GM19438 (cell line): ENCODE measurements around the gene ZNF385A.

Experiments used
- ATAC-seq: cut with Tn5 transposase; IDR thresholded peaks from one replicate; pipeline ENCODE4 v1.9.1; 2021; ENCODE audit warnings: low read depth; ENCODE audit not compliant: unreplicated experiment

ZNF385A gene

DNA sequence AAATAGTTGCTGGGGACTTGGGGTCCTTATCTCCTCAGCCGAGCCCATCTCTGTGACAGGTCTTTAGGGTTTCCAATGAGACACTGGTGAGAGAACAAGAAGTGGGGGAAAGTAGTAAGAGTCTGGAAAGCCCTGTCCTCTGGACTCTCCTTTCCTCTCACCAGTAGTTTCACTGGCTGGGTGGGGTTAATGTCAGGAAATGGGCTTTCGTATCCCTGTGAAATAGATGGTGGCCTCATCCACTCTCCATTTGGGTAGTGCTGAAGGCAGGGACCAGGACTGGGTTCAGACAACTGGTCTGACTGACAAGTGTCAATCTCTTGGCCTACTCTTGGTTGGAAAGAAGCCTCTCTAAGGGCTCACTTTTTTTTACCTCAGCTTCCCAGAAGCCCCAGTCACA lies 7.5 kb downstream of the ZNF385A start:
- no peak for ATAC-seq

DNA sequence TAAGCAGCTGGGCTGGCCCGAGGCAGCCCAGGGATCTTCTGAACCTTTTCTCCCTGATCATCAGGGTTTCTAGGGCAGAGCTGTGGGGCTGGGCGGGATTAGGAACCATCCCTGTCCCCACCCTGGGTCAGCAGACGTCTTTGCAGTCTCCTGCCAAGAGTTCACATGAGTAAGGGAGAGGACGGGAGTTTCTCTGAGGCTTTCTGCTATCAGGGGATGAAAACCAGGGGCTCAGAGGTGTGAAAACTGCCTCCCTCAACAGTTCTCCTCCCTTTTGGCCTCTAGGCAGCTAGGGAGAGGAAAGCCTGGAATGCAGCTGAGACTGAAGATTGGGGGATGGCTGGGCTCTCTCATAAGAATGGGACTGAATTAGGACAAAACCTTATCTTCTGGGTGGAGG lies 7.9 kb downstream of the ZNF385A start:
- no peak for ATAC-seq

DNA sequence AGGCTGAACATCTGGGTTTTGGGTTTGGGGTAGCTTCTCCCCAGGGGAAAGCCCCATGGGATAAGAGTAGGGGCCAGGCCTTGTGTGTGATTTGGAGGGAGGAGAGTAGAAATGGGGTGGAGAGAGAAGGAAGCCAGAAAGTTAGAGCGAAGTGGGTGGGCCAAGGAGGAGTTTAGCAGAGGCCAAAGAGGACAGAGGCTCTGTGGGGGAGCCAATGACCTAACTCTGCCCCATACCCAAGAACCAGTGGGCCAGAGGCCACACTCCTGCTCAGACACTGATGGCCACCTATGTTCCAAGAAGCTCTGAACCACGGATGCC lies 9.3 kb downstream of the ZNF385A start:
- ATAC-seq = no peak

DNA sequence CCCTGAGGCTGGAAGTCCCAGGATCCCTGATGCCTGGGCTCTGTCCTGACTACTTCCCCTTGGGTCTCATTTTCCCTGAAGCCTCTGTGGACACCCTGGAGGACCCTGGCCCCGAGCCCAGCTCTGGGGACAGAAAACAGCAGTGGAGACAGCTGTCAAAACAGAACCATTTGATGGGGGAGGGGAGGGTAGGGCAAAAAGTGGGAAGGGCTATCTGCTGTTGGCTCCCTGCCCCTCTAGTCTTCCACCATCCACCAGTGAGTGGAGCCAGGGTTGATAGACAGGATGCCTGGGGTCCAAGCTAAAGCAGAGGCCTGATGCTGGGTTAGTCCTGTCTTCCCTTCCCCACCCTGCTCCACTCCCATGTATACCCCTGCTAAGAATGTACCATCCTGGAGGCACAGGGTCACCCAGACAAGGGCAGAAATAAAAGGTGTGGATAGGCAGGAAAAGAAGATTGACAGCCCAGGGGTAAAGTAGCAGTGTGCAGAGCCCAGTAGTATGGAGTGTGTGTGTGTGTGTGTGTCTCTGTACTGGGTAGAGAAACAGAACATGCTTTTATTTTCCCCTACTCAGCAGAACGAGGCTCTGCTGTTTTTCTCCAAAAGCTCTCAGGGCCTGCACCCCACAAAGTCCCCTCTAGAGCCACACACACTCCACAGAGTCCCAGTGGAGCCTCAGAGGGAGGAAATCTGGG lies 9.8 kb downstream of the ZNF385A start:
- no peak for ATAC-seq

DNA sequence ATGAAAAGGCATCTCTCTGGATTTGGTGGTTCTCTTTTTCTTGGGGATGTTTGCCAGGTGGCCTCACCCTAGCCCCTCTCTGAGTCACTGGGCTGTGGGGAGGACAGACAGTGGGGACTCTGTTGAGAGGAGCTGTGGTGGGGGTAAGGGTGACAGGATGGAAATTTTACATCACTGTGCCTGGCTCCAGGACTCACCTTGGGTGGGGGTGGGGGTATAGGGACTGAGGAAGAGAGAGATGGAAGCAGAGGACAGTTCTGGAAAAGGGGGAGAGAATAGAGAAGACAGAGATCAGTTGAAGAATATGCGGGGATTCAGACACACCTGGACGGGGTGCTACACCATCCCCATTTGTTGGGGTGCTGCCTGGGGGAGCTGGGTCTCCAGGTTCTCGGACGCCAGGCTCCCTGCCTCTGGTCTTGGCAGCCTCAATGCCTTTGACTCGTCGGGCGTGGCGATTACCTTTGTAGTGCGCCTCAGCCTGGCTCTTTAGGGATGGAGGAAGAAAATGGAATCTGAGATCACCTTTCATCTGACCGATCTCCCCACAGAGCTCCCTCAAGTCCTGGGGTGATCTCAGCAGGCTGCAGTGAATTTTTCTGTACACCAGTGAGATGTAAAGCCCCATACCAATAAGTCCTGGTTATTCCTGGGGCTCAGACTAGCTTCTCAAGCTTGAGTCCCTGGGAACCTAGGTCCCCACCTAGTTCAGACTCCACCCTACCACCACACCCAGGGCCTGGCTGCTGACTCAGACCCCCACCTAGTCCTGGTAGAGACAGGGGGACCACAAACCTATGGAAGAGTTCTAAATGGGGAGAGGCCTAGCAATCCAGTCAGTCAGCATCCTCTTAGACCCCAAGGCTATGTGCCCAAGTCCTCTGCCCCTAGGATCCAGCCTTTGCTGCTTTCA lies 10.6 kb downstream of the ZNF385A start:
- ATAC-seq = no peak

DNA sequence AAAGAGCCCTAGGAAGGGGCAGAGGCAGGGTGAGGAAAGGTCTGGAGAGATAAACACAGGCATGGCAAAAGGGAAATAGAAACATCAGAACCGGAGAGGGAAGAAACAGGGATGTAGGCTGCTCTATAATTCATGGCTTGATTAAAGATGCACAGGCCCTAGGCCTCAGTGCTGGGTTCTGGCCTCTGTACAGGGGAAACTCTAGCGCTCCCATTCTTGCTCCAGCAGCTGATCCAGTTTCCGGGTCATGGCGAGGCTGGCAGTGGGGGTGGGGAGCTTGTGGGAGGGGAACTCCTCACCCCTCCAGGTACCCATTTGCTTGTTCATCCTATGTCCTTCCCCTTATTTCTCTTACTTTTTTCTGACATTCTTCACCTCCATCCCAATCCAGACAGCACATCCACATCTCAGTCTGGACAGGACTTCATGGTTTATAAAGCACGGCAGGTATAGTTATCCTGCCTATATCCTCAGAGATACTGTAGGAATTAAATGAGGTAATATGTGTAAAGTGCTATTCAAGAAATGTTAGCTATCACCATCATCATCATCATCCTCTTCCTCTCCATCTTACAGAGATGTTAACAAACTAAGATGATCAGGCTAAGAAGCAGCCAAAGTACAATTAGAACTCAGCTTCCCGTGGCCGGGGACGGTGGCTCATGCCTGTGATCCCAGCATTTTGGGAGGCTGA lies 12.3 kb downstream of the ZNF385A start:
- ATAC-seq = no peak

DNA sequence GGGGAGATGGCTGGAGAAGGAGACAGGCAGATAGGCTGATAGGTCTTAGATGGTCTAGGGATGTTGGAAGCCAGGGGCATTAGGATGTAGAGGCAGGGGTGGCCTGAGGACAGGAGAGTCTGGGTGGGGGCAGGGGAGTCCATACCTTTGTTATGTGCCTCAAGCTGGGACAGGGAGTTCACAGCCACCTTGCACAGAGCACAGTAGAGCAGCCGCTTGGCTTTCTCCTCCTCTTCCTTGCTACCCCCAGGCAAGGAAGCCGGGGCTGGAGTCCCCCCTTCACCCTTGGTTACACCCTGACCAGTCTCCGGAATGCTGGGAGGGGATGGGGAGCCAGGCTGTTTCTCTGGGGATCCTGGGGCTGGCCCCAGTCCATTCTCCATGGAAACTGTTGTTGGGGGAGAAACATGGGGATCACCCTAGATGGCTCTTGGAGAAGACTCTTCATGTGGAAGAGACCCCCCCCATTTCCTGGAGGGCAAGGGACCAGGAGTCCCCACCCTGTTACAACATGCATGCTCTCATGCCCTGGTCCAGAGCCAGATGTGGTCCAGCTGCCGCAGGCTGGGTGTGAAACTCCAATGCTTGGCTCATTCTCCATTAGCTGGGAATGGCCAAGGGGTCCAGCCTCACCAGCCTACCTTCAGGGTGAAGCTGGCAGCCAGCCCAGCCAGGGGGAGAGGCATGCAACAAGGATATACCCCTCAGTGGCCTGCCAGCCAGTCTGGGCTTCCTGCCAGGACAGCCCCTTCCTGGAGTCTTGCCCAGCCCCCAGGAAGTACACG lies 13.0 kb downstream of the ZNF385A start:
- no peak for ATAC-seq

DNA sequence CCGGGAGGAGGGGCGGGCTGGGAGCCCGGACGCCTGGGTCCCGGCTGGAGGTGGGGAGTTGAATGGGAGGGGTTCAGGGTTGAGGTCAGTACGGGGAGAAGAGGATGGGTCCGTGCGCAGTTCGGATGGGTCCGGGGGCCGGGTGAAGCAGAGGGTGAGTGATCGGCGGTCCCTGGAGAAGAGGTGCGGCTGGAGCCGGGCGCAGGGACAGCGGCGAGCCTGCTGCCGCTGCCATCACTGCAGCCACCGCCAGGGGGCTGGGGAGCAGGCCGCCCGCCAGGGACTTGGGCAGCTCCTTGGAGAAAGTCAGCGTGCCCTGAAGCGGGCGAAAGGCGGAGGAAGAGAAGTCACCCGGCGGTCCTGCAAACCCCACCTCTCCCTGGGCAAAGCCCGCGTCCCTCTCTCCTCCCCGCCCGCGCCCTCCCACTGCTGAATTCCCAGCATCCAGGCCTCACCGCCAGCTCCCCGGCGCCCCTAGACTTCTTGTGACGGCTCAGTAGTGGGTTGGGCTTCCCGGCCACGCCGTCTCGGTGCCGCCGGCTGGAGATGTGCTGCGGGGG lies 14.3 kb downstream of the ZNF385A start:
- peak; percentile 55 for ATAC-seq

DNA sequence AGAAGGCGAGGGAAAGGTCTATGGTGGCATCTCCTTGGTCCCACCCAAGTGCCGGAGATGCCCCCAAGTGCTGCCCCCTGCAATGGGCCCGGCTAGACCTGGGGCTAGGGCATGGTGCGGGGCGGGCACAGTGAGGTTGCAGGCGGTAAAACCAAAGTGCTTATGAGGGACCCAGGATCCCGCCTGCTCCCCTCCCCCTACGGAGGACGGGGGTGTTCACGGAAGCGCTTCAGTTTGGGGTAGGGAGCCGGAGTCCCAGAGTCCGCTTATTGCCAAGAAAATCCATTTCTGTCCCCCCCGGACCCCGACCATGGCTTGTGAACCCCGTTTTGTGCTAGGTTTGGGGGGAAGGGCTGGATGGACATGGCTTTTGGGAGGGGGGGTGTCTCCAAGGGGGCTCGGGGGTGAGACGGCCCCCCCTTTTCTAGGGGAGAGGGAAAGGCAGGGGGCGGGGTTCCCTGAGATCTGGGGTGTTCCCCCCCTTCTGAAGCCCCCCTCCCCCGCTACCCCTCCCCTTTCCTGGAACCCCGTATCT lies 14.9 kb downstream of the ZNF385A start:
- ATAC-seq = no peak

DNA sequence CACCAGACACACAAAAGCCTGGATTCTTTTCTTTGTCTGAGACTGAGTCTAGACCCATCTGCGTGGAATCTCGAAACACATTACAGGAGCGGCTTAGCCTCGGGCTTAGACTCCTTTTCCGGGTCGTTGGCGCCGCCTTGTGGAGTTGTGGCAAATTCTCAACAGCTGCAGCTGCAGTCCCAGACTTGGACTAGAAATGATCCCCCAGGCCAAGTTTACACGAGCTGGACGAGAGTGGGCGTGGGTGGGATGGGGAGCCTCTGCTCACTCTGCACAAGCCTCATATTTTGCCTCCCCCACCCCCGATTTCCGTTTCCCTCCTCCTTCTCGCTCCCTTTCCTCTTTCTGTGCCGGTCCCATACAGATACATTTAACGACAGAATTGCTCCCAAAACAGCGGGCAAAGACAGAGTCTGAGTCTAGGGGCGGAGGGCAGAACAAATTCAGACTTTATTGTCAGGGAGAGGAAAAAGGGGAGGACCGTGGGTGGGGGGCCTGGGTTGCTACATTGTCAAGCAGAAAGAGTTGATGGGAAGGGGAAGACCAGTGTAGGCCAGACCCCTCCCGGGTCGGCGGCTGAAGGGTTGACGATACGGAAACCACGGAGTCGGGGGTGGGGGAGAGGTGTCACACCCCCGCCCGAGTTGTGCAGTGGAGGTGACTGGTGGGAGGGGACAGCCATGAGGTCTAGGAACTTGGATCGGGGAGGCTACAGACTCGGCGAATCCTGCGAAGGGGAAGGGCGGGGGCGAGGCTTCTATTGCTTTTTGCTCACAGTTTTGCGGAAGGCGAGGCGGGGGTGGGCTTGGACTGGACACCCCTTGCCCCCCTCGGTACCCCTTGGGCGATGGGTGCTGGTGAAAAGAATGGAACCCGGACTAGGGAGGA lies 15.6 kb downstream of the ZNF385A start:
- ATAC-seq = peak; percentile 54

DNA sequence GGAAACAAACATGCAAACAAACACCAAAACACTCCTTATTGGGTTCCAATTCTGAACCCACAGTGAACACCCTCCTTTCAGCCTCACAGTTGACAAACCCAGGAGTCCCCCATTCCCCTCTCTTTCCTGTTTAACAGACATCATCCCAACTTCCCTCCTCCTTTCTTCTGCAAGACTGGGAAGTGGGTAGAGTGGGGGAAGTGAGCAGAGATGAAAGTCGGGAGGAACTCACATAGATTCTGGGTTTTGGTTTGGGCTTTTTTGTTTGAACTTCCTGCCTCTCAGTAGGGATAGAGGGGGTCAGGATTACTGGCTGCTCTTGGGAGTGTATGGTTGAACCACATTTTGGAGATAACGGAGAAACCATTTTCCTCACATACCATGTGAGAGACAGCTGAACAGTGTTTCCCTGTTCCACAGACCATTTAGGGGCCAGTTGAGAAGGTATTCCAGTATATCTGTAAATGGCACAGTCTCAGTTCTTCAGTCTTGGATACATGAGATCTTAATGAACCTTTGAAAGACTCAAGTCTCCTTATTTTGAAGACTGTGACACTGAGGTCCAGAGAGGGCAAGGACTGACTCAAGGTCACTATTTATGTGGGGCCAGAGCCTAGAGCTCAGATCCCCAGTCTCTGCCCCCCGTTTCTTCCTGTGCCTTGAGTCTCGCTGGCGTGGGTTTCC lies 16.4 kb downstream of the ZNF385A start:
- ATAC-seq = no peak

DNA sequence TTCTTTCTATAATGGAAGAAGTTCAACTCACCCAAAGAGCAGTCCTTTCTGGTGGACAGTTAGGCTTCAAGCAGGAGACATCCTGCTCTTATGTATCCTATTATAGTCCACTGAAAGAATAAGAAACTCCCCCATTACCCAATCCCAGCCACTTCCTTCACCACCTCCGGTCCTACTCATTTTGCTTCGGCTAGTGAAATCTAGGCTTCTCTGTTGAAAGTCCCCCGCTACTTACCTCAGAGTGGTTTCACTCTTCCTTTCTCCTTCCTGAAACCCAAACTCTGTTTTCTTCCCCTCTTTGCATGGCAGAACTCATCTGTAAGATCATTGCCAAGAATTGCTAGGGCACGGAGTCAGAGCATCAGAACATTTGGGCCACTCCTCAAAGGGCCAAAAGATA lies 20.1 kb downstream of the ZNF385A start, which contains the start of gene GPR84:
Gene GPR84 (minus strand): TSS at position 74 of the 400 bp plus-strand sequence. CDS start 635 bp downstream, outside the sequence.
- ATAC-seq = peak; percentile 52

DNA sequence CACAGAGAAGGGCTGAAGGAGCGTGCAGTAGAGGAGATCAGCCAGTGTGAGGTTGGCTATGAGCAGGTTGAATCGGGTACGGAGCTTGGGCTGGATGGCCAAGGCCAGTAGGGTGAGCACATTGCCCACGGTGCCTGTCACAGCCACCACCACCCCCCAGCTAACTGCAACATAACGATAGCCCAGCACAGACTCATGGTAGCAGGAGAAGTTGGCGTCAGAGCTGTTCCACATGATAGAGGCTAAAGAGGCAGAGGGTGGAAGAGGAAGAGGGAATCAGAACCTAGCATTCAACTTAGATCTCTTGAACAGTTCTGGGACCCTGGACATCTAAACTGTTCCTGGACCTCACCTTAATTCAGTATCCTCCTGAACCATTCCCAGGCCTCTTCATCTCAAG lies 20.9 kb downstream of the ZNF385A start:
- ATAC-seq = no peak

DNA sequence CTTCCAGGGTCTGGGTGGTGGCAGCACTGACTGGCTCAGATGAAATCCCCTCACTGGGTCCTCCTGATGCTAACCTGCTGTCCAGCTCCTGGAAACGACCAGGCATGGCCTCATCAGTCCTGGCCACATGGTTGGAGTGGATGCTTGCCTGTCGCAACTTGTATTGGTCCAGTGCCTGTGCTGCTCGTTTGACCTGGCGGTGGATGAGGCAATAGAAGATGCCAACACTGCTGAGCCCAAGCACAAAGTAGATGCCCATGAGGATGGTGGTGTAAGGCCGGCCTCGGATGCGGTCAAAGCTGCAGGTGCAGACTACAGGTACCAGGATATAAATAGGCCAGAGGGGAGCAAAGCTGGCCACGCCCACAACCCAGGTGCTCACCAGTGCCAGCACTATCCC lies 21.5 kb downstream of the ZNF385A start:
- no peak for ATAC-seq

DNA sequence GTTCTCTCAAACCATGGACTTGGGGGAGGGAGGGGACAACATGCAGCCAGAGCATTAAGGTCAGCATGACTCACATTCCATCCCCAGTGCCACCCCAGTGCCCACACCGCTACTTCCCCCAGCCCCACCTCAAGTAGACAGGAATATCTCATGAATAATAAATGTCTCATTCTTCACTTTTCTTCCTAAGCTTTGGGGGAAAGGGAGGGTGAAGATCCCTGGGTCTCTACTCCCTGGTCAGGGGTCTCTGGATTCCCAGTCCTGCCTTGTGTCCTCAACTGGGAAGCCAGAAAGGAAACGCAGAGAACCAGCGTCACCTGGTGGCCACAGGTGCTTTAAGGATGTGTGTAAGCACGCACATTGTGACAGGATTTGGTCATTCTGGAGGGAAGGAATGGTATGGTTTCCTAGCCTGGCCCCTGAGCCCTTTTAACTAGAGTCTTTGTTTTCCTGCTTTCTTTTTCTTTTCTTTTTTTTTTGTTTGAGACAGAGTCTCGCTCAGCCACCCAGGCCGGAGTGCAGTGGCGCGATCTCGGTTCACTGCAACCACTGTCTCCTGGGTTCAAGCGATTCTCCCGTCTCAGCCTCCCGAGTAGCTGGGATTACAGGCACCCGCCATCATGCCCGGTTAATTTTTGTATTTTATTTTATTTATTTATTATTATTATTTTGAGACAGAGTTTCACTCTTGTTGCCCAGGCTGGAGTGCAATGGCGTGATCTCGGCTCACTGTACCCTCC lies 23.6 kb downstream of the ZNF385A start:
- ATAC-seq = no peak

DNA sequence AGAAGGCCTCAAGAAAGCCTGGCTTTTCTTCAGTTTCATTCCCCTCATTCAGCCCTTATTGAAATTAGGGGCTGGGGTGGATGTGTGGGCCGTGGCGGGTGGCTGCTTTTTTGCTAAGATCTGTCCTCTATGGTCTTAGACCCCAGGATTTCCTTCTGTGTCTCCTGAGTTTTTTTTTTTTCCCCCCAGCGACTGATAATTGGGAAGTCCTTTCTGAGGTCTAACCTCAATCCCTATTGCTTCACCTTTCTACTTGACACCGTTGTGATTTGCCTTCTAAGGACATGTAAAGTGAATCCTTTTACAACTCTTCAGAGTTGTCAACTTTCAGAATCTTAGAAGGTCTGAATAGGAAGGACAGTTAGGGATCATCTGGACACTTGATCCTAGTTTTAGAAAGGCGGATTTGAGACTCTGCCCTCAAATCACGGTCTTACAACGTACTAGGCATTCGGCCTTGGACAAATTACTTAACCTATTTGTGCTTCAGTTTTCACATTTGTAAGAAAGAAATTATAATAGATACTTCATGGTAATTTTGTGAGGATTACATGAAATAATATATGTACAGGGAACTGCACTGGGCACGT lies 24.7 kb downstream of the ZNF385A start:
- no peak for ATAC-seq

DNA sequence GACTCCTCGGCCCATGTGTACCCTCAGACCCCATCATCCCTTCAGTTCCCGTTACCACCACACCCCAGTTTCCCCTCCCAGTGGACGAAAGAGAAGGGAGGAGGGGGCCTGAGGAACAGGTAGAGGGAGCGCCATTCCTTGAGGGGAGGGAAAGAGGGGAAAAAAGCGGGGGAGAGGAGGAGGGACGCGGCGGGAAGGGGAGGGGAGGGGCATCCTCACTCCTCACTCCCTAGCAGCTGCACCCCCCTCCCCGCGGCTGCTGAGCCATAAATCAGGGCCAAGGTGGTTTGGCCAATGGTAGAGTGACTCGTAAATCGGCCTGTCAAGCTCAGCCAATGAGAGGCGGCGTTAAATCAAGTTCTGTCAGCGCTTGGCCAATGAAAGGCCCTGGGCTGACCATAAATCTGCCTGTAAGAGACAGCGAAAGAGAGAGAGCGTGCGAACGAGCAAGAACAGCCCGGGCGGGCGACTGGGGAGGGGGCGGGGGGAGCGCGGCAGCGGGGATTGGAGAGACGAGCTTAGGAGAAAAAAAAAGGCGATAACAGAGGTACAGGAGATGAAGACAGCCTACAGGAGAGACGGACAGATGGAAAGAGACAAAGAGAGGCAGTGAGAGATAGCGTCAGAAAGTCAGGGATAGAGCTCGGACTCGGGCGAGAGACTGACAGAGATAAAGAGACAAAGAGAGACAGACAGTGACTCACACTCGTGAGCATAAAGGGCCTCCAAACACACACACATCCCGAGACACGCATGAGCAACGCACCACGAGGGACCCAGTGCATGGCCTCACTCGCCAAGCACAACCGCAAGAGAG lies 25.4 kb downstream of the ZNF385A start:
- ATAC-seq = peak; percentile 95
